ENCODE data around the gene PEX14.

The PEX14 gene

DNA sequence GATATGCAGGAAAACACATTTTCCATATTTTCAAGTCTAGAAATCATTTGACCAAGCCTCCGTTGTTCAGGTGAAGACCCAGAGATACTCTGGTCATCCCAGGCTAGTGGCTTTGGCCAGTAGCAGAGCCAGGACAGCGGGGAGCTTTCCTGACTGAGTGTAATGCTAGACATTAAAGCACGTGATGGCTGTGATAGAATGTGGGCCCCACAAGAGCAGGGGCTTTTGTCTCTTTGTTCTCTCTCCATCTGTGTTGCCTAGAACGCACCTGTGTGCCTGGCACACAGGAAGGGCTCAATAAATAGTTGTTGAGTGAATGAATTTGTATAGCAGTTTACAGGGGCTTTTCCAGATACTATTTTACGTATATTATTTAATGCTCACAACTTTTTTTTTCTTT is 34.0 kb upstream of the PEX14 start:
- Histone ChIP-seq H3K36me3 (ENCODE audit: insufficient read depth, insufficient read length, low read length) (peaks cover 7% of the 10 kb centered on the region), H3K9ac (ENCODE audit: insufficient read length, low read depth) (no peak overlapping the region), H3K4me3 (ENCODE audit: insufficient read length, low read depth) (no peak overlapping the region), H3K9me3 (ENCODE audit: insufficient read depth, low read length) (no peaks in the 10 kb centered on the region), H3K4me1 (ENCODE audit: insufficient read depth, insufficient read length) (no peaks in the 10 kb centered on the region), H3K27me3 (ENCODE audit: insufficient read depth, insufficient read length) (no peaks in the 10 kb centered on the region)
- TF ChIP-seq YY1 (IDR thresholded peaks at IDR 0.05; ENCODE audit: insufficient read depth, insufficient read length) (no peak), ZNF274 (IDR thresholded peaks at IDR 0.05; ENCODE audit: low read depth, low read length) (no peak), SUZ12 (IDR thresholded peaks at IDR 0.05; ENCODE audit: extremely low read depth, insufficient read depth, insufficient read length) (no peak)
- DNase-seq (ENCODE audit: low read depth, low spot score): no peak

DNA sequence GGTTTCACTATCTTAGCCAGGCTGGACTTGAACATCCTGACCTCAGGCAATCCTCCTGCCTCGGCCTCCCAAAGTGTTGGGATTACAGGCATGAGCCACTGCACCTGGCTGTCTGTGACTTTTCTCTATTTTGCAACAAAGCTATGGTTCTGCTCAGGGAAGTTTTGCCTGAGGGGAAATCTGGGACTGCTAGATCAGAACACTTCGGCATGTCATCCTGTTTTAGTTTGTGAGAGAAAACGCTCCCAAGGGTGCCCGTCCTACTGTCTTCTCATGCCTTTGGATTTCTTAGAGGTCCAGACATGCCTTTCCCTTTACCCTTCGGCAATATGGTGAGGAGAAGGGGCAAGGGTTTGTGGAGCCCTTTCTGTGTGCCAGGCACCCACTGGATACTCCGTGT is 30.5 kb upstream of the PEX14 start:
- TF ChIP-seq SUZ12 (IDR thresholded peaks at IDR 0.05; ENCODE audit: extremely low read depth, insufficient read depth, insufficient read length): no peak
- no peak for TF ChIP-seq YY1 (IDR thresholded peaks at IDR 0.05; ENCODE audit: insufficient read depth, insufficient read length)
- TF ChIP-seq ZNF274 (IDR thresholded peaks at IDR 0.05; ENCODE audit: low read depth, low read length): no peak
- Histone ChIP-seq H3K4me3 (ENCODE audit: insufficient read length, low read depth) (no peak overlapping the region), H3K4me1 (ENCODE audit: insufficient read depth, insufficient read length) (no peaks in the 10 kb centered on the region), H3K36me3 (ENCODE audit: insufficient read depth, insufficient read length, low read length) (peaks cover 12% of the 10 kb centered on the region), H3K9ac (ENCODE audit: insufficient read length, low read depth) (no peak overlapping the region), H3K27me3 (ENCODE audit: insufficient read depth, insufficient read length) (no peaks in the 10 kb centered on the region), H3K9me3 (ENCODE audit: insufficient read depth, low read length) (no peaks in the 10 kb centered on the region)
- DNase-seq (ENCODE audit: low read depth, low spot score): no peak

DNA sequence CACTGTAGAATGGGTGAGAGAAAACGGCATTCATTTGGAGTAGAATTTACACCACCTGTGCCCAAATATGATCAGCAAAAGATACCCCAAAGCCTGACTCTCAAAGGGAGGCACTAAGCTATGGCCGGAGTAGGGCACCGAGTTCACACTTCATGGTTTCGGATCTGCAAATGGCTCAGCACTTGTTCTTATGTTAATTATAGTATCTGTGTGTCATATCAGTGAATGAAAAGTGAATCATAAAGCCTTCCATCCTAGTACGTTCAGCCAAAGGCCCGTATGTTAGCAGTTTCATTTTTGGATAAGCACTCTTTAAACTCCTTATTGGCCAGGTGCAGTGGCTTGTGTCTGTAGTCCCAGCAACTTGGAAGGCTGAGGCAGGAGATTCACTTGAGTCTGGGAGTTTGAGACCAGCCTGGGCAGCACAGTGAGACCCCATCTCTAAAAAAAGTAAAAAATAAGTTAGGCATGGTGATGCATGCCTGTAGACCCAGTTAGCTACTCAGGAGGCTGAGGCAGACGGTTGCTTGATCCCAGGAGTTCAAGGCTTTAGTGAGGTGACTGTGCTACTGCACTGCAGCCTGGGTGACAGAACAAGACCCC is 29.9 kb upstream of the PEX14 start:
- H3K9ac ChIP-seq (ENCODE audit: insufficient read length, low read depth): no peak overlapping the region
- no peak for DNase-seq (ENCODE audit: low read depth, low spot score)
- no peak overlapping the region for H3K4me3 ChIP-seq (ENCODE audit: insufficient read length, low read depth)
- no peaks in the 10 kb centered on the region for H3K9me3 ChIP-seq (ENCODE audit: insufficient read depth, low read length)
- TF ChIP-seq YY1 (IDR thresholded peaks at IDR 0.05; ENCODE audit: insufficient read depth, insufficient read length): no peak
- no peak for TF ChIP-seq SUZ12 (IDR thresholded peaks at IDR 0.05; ENCODE audit: extremely low read depth, insufficient read depth, insufficient read length)
- TF ChIP-seq ZNF274 (IDR thresholded peaks at IDR 0.05; ENCODE audit: low read depth, low read length): no peak
- H3K36me3 ChIP-seq (ENCODE audit: insufficient read depth, insufficient read length, low read length): peaks cover 12% of the 10 kb centered on the region
- no peaks in the 10 kb centered on the region for H3K4me1 ChIP-seq (ENCODE audit: insufficient read depth, insufficient read length)
- H3K27me3 ChIP-seq (ENCODE audit: insufficient read depth, insufficient read length): no peaks in the 10 kb centered on the region

DNA sequence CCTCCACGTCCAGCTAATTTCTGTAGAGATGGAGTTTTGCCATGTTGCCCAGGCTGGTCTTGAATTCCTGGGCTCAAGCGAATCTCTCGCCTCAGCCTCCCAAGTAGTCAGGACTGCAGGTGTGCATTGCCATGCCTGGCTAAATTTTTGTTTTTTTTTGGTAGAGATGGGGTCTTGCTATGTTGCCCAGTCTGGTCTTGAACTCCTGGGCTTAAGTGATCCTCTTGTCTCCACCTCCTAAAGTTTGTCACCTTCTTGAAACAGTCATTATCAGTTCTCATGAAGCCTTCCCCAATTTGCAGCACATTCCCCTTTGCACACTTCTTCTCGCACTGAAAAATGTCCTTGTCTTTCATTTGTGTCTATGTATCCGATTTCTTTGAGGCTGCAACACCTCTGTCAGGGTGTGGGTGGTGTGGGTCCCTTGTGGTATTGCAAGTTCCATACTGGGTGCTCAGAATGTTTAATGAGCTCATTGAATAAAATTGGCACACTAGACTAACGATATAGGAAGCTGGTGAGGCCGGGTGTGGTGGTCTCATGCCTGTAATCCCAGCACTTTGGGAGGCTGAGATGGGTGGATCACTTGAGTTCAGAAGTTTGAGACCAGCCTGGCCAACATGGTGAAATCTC is 27.8 kb upstream of the PEX14 start:
- H3K36me3 ChIP-seq (ENCODE audit: insufficient read depth, insufficient read length, low read length): peaks cover 5% of the 10 kb centered on the region
- H3K4me3 ChIP-seq (ENCODE audit: insufficient read length, low read depth): no peak overlapping the region
- no peak overlapping the region for H3K9ac ChIP-seq (ENCODE audit: insufficient read length, low read depth)
- no peak for DNase-seq (ENCODE audit: low read depth, low spot score)
- no peaks in the 10 kb centered on the region for H3K9me3 ChIP-seq (ENCODE audit: insufficient read depth, low read length)
- H3K27me3 ChIP-seq (ENCODE audit: insufficient read depth, insufficient read length): no peaks in the 10 kb centered on the region
- no peaks in the 10 kb centered on the region for H3K4me1 ChIP-seq (ENCODE audit: insufficient read depth, insufficient read length)
- TF ChIP-seq ZNF274 (IDR thresholded peaks at IDR 0.05; ENCODE audit: low read depth, low read length) (no peak), YY1 (IDR thresholded peaks at IDR 0.05; ENCODE audit: insufficient read depth, insufficient read length) (no peak), SUZ12 (IDR thresholded peaks at IDR 0.05; ENCODE audit: extremely low read depth, insufficient read depth, insufficient read length) (no peak)

DNA sequence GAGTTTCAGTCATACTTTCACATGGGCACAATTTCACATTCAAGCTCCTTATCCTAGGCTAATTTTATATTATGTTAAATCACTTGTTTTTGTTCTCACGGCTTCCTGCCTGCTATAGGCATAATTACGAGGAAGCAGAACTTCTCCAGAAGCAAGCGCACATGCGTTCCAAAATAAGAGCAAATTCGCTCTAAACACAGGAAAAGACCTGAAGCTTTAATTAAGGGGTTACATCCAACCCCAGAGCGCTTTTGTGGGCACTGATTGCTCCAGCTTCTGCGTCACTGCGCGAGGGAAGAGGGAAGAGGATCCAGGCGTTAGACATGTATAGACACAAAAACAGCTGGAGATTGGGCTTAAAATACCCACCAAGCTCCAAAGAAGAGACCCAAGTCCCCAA is 25.0 kb upstream of the PEX14 start, which contains the start of gene CORT:
Gene CORT, plus strand, starts transcription at position 281 of the 400 bp plus-strand sequence. CDS start 193 bp downstream, outside the sequence.
- H3K9ac ChIP-seq (ENCODE audit: insufficient read length, low read depth): peak within 1 kb of the TSS; percentile 21
- H3K4me1 ChIP-seq (ENCODE audit: insufficient read depth, insufficient read length): no peaks in the 10 kb centered on the region
- no peak for DNase-seq (ENCODE audit: low read depth, low spot score)
- TF ChIP-seq SUZ12 (IDR thresholded peaks at IDR 0.05; ENCODE audit: extremely low read depth, insufficient read depth, insufficient read length) (no peak), ZNF274 (IDR thresholded peaks at IDR 0.05; ENCODE audit: low read depth, low read length) (no peak), YY1 (IDR thresholded peaks at IDR 0.05; ENCODE audit: insufficient read depth, insufficient read length) (no peak)
- no peaks in the 10 kb centered on the region; the same call in 1 of the 2 replicates for H3K9me3 ChIP-seq (ENCODE audit: insufficient read depth, low read length)
- peaks cover 5% of the 10 kb centered on the region for H3K36me3 ChIP-seq (ENCODE audit: insufficient read depth, insufficient read length, low read length)
- no peak within 1 kb of the TSS for H3K4me3 ChIP-seq (ENCODE audit: insufficient read length, low read depth)
- no peaks in the 10 kb centered on the region for H3K27me3 ChIP-seq (ENCODE audit: insufficient read depth, insufficient read length)

DNA sequence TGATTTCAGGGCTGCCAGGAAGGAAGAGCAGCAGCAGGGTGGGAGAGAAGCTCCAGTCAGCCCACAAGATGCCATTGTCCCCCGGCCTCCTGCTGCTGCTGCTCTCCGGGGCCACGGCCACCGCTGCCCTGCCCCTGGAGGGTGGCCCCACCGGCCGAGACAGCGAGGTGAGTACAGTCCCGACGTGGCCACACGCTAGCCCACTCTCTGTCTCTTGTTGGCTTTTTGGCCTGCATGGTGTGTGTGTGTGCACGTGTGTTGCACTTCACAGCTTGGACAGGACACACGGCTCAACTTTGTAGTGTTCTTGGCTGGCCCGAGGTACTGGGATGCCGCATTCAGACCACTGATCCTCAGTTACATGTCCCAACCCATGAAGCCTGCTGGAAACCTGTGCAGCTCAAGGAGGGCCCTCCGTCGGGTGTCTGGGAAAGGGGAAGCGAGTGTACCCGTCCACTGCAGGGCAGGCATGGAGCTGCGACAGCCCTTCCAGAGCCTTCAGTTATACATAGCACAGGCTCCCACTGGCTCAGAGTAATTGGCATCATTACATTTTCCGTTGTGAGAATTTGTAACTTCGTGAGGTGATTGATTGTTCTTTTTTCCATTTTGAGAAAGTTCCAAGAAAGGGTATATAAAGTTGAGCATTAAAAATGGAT is 24.5 kb upstream of the PEX14 start:
- DNase-seq (ENCODE audit: low read depth, low spot score): no peak

DNA sequence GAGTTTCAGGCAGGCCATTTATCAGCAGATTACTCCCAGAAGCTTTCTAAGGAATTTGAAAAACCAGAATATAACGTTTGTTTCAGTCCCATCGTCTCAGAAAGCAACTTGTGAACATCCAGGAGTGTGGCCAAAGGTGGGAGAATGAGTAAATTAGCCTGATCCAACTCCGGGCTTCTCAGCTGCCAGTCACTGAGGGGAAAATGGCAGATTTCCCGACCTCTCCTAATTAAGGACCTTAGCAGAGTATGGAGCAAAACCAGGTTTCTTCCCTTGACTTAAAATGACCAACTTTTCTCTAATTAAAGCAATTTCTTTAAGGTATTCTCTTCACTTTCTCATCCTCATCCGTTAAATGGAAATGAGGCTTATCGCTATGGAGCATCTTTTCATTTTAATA is 23.9 kb upstream of the PEX14 start:
- Histone ChIP-seq H3K9me3 (ENCODE audit: insufficient read depth, low read length) (no peaks in the 10 kb centered on the region; the same call in 1 of the 2 replicates), H3K4me1 (ENCODE audit: insufficient read depth, insufficient read length) (no peaks in the 10 kb centered on the region), H3K36me3 (ENCODE audit: insufficient read depth, insufficient read length, low read length) (peaks cover 4% of the 10 kb centered on the region), H3K27me3 (ENCODE audit: insufficient read depth, insufficient read length) (no peaks in the 10 kb centered on the region), H3K9ac (ENCODE audit: insufficient read length, low read depth) (no peak overlapping the region), H3K4me3 (ENCODE audit: insufficient read length, low read depth) (no peak overlapping the region)
- no peak for DNase-seq (ENCODE audit: low read depth, low spot score)
- TF ChIP-seq YY1 (IDR thresholded peaks at IDR 0.05; ENCODE audit: insufficient read depth, insufficient read length): no peak
- no peak for TF ChIP-seq ZNF274 (IDR thresholded peaks at IDR 0.05; ENCODE audit: low read depth, low read length)
- TF ChIP-seq SUZ12 (IDR thresholded peaks at IDR 0.05; ENCODE audit: extremely low read depth, insufficient read depth, insufficient read length): no peak

More for the DNA sequence above, 24.5 kb upstream of the PEX14 start:
- no peaks in the 10 kb centered on the region for H3K27me3 ChIP-seq (ENCODE audit: insufficient read depth, insufficient read length)
- H3K36me3 ChIP-seq (ENCODE audit: insufficient read depth, insufficient read length, low read length): peaks cover 5% of the 10 kb centered on the region
- no peaks in the 10 kb centered on the region for H3K4me1 ChIP-seq (ENCODE audit: insufficient read depth, insufficient read length)
- H3K9me3 ChIP-seq (ENCODE audit: insufficient read depth, low read length): no peaks in the 10 kb centered on the region; the same call in 1 of the 2 replicates
- no peak for TF ChIP-seq ZNF274 (IDR thresholded peaks at IDR 0.05; ENCODE audit: low read depth, low read length)
- TF ChIP-seq YY1 (IDR thresholded peaks at IDR 0.05; ENCODE audit: insufficient read depth, insufficient read length): no peak
- no peak for TF ChIP-seq SUZ12 (IDR thresholded peaks at IDR 0.05; ENCODE audit: extremely low read depth, insufficient read depth, insufficient read length)
- H3K9ac ChIP-seq (ENCODE audit: insufficient read length, low read depth): peak overlapping the region; percentile 21
- H3K4me3 ChIP-seq (ENCODE audit: insufficient read length, low read depth): no peak overlapping the region

All from NT2/D1 (cell line).